Measurements from ENCODE around the gene RFTN1. TPM values are rescaled to one million over a fixed set of nuclear protein-coding genes. Genes with fewer than 3 reads are reported as not detected.

RFTN1 gene
- total RNA-seq, 4 donors from 2014 or later = 113 to 137 (median 122) TPM

GRCh38 chr3:16468336-16469098 is 45.0 kb downstream of the RFTN1 start:
- TF ChIP-seq EP300 (IDR thresholded peaks at IDR 0.05) (peak in 1 of 2 donors; percentile 56), CTCF (IDR thresholded peaks at IDR 0.05) (no peak)
- peaks cover 0 to 13% (median 0%) of the 10 kb centered on the region in 4 donors for H3K9me3 ChIP-seq
- no peaks in the 10 kb centered on the region for H3K27me3 ChIP-seq
- 58 to 66% methylated on average over 10 of the region's 10 CpGs for WGBS, 2 donors
- DNase-seq (ENCODE audit: low spot score in 2 of 2) = no peak
- peaks cover 0 to 45% (median 0%) of the 10 kb centered on the region in 3 donors for H3K36me3 ChIP-seq
- H3K4me3 ChIP-seq = no peak overlapping the region
- peak overlapping the region in 2 of 4 donors; percentile 3 to 44 for H3K27ac ChIP-seq
- peaks cover 0 to 36% (median 0%) of the 10 kb centered on the region in 4 donors for H3K4me1 ChIP-seq

GRCh38 chr3:16468002-16468335 is 45.5 kb downstream of the RFTN1 start:
- Histone ChIP-seq H3K27me3 (no peaks in the 10 kb centered on the region), H3K4me1 (peaks cover 0 to 36% (median 0%) of the 10 kb centered on the region in 4 donors), H3K27ac (peak overlapping the region in 1 of 4 donors; percentile 3), H3K9me3 (peaks cover 0 to 13% (median 0%) of the 10 kb centered on the region in 4 donors), H3K36me3 (peaks cover 0 to 45% (median 0%) of the 10 kb centered on the region in 3 donors), H3K4me3 (no peak overlapping the region)
- 59 to 73% methylated on average over 6 of the region's 6 CpGs for WGBS, 2 donors
- no peak for DNase-seq (ENCODE audit: low spot score in 2 of 2)
- TF ChIP-seq EP300 (IDR thresholded peaks at IDR 0.05) = no peak
- no peak for TF ChIP-seq CTCF (IDR thresholded peaks at IDR 0.05)
- TF ChIP-seq POLR2A (IDR thresholded peaks at IDR 0.05) = no peak

GRCh38 chr3:16467393-16467792 is 46.1 kb downstream of the RFTN1 start:
- Histone ChIP-seq H3K27ac (no peak overlapping the region), H3K4me3 (no peak overlapping the region), H3K9me3 (peaks cover 0 to 13% (median 0%) of the 10 kb centered on the region in 4 donors), H3K4me1 (peaks cover 0 to 36% (median 0%) of the 10 kb centered on the region in 4 donors), H3K36me3 (peaks cover 0 to 41% (median 0%) of the 10 kb centered on the region in 3 donors), H3K27me3 (no peaks in the 10 kb centered on the region)
- TF ChIP-seq CTCF (IDR thresholded peaks at IDR 0.05) = no peak
- no peak for TF ChIP-seq POLR2A (IDR thresholded peaks at IDR 0.05)
- TF ChIP-seq EP300 (IDR thresholded peaks at IDR 0.05) = no peak
- DNase-seq (ENCODE audit: low spot score in 2 of 2) = no peak
- 76 to 82% methylated on average over 8 of the region's 9 CpGs for WGBS, 2 donors

GRCh38 chr3:16466822-16467221 is 46.7 kb downstream of the RFTN1 start:
- Histone ChIP-seq H3K9me3 (peaks cover 0 to 13% (median 0%) of the 10 kb centered on the region in 4 donors), H3K27me3 (no peaks in the 10 kb centered on the region), H3K36me3 (peaks cover 0 to 35% (median 0%) of the 10 kb centered on the region in 3 donors), H3K4me1 (peaks cover 0 to 36% (median 0%) of the 10 kb centered on the region in 4 donors), H3K4me3 (no peak overlapping the region), H3K27ac (no peak overlapping the region)
- no peak for DNase-seq (ENCODE audit: low spot score in 2 of 2)
- 82 to 83% methylated on average over 4 of the region's 4 CpGs for whole genome bisulfite sequencing, 2 donors
- TF ChIP-seq CTCF (IDR thresholded peaks at IDR 0.05) = no peak
- TF ChIP-seq EP300 (IDR thresholded peaks at IDR 0.05) = no peak
- TF ChIP-seq POLR2A (IDR thresholded peaks at IDR 0.05) = no peak

- H3K4me1 ChIP-seq = peaks cover 0 to 34% (median 0%) of the 10 kb centered on the region in 4 donors
- H3K9me3 ChIP-seq = no peaks in the 10 kb centered on the region
- peaks cover 0 to 13% (median 0%) of the 10 kb centered on the region in 3 donors for H3K36me3 ChIP-seq
- peak overlapping the region in 1 of 4 donors; percentile 11 for H3K27ac ChIP-seq
- DNase-seq (ENCODE audit: low spot score in 2 of 2) = no peak
- 66% methylated on average over 3 of the region's 3 CpGs for WGBS, 2 donors
- H3K4me3 ChIP-seq = no peak overlapping the region
- TF ChIP-seq CTCF (IDR thresholded peaks at IDR 0.05) (no peak), POLR2A (IDR thresholded peaks at IDR 0.05) (no peak), EP300 (IDR thresholded peaks at IDR 0.05) (no peak)
- H3K27me3 ChIP-seq = no peaks in the 10 kb centered on the region
Observed at GRCh38 chr3:16464511-16465148, 48.9 kb downstream of the RFTN1 start.

Measured in tibial nerve (tissue), 4 donors.